Effector memory CD4-positive, alpha-beta T cell (primary cell): ENCODE results near the gene TMEM178B.
A peak's percentile ranks its signal among the peaks of the same experiment; 100 is the strongest.
"Not testable (repeated sequence)": the region's sequence is repeated elsewhere in the genome, so short reads cannot be mapped to it uniquely, and the experiment has no call there.

ENCODE experiments used
- DNase-seq, 3 donors: peaks; one replicate each; pipeline ENCODE4 v3.0.0-alpha.2; 2020
- H3K27ac ChIP-seq: 2 replicates; pipeline ENCODE4 v1.7.0; 2013; ENCODE audit warnings: mild to moderate bottlenecking, low read length, moderate library complexity; ENCODE audit not compliant: insufficient read depth, poor library complexity, severe bottlenecking
- H3K27me3 ChIP-seq: replicated peaks from 2 replicates; pipeline ENCODE4 v1.7.0; 2013; ENCODE audit warnings: mild to moderate bottlenecking, low read length; ENCODE audit not compliant: insufficient read depth, control insufficient read depth, poor library complexity, severe bottlenecking
- H3K36me3 ChIP-seq: 2 replicates; pipeline ENCODE4 v1.7.0; 2013; ENCODE audit warnings: mild to moderate bottlenecking, low read length, moderate library complexity; ENCODE audit not compliant: control insufficient read depth, insufficient read depth
- H3K4me1 ChIP-seq: 2 replicates; pipeline ENCODE4 v1.7.0; 2013; ENCODE audit warnings: low read length, mild to moderate bottlenecking; ENCODE audit not compliant: control insufficient read depth, insufficient read depth, poor library complexity, severe bottlenecking
- H3K4me3 ChIP-seq: 2 replicates; pipeline ENCODE4 v1.7.0; 2013; ENCODE audit warnings: low read length, low read depth, mild to moderate bottlenecking; ENCODE audit not compliant: insufficient read depth, poor library complexity, severe bottlenecking
- H3K9me3 ChIP-seq: 2 replicates; pipeline ENCODE4 v1.7.0; 2013; ENCODE audit warnings: mild to moderate bottlenecking, low read length, moderate library complexity; ENCODE audit not compliant: control insufficient read depth
- total RNA-seq, 3 donors: gene quantifications; one replicate each; lab custom pipeline; 2026; lab: John Stamatoyannopoulos, UW

TMEM178B gene
- total RNA-seq, result 0.35 to 1.9 (median 1.0) reads per million in 3 donors

DNA sequence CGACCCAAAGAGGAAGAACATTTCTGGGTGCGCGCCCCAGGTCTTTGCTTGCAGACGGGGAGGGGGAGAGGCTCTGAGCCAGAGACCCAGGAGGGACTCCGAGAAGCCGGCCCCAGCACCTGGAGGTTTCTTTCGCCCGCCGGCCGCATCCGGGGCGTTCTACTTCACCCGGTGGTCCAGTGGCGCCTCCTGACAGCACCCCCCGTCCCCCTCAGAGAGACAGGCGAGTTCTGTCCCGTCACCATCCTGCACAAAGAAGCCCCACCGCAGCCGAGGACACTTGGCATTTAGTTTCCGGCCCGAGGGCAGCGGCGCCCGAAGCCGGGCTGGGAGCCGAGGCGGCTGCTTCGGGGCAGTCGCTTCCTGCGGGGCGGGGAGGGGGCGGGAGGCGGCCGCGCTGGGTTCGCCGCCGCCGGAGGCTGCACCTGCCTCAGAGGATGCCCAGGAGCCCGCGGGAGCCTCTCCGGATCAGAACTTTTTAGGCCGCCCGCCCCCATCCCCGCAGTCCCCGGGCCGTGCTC is at the start of gene TMEM178B:
TMEM178B (plus strand) TSS at position 424 of the 521 bp plus-strand sequence.
- peaks cover 31% of the 10 kb centered on the region for H3K4me1 ChIP-seq
- no peak within 1 kb of the TSS for H3K27ac ChIP-seq
- H3K4me3 ChIP-seq, result peak within 1 kb of the TSS; percentile 43
- H3K27me3 ChIP-seq, result peaks cover 26% of the 10 kb centered on the region
- no peaks in the 10 kb centered on the region for H3K36me3 ChIP-seq
- no peaks in the 10 kb centered on the region for H3K9me3 ChIP-seq
- DNase-seq, result no peak

DNA sequence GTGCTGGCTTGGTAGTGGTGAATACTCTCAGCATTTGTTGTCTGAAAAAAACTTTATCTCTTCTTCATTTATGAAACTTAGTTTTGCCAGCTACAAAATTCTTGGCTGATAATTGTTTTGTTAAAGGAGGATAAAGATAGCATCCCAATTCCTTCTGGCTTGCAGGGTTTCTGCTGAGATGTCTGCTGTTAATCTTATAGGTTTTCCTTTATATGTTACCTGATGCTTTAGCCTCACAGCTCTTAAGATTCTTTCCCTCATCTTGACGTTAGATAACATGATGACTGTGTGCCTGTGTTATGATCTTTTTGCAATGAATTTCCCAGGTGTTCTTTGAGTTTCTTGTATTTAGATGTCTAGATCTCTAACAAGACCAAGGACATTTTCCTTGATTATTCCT is 49.2 kb upstream of the TMEM178B start:
- Histone ChIP-seq H3K36me3 (no peaks in the 10 kb centered on the region), H3K27ac (no peak overlapping the region), H3K4me3 (no peak overlapping the region), H3K4me1 (no peaks in the 10 kb centered on the region), H3K27me3 (no peaks in the 10 kb centered on the region), H3K9me3 (no peaks in the 10 kb centered on the region)
- DNase-seq, result no peak

DNA sequence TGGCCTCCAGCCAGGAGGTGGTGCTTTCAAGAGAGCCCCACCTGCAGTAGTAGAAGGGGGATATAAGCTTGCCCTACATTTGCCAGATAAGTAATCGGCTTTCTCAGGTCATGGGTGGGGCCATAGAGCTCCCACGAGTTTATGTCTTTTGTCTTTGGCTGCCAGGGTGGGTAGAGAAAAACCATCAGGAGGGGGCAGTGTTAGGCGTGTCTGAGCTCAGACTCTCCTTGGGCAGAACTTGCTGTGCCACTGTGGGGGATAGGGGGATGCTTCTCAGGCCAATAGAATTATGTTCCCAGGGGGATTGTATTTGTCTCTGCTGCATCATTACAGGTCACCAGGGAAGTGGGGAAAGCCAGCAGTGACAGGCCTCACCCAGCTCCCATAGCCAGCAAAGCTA is 46.8 kb upstream of the TMEM178B start:
- Histone ChIP-seq H3K4me3 (no peak overlapping the region), H3K27ac (no peak overlapping the region), H3K4me1 (no peaks in the 10 kb centered on the region), H3K9me3 (no peaks in the 10 kb centered on the region), H3K27me3 (peaks cover 2% of the 10 kb centered on the region), H3K36me3 (no peaks in the 10 kb centered on the region)
- DNase-seq, result no peak

DNA sequence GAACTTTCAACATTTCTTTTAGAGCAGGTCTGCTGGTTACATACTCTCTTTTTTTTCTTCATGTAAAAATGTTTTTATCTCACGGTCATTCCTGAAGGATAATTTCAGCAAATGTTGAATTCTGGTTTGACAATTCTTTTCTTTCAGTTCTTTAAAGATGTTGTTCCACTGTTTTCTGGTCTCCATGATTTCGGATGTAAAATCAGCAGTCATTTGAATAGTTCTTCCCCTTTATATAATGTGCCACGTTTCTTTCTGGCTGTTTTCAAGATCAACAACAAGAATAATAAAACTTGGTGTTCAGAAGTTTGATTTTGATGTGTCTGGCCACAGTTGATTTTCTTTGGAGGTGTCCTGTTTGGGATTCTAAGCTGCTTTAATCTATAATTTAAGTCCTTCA is 45.1 kb upstream of the TMEM178B start:
- H3K4me1 ChIP-seq, result no peaks in the 10 kb centered on the region

DNA sequence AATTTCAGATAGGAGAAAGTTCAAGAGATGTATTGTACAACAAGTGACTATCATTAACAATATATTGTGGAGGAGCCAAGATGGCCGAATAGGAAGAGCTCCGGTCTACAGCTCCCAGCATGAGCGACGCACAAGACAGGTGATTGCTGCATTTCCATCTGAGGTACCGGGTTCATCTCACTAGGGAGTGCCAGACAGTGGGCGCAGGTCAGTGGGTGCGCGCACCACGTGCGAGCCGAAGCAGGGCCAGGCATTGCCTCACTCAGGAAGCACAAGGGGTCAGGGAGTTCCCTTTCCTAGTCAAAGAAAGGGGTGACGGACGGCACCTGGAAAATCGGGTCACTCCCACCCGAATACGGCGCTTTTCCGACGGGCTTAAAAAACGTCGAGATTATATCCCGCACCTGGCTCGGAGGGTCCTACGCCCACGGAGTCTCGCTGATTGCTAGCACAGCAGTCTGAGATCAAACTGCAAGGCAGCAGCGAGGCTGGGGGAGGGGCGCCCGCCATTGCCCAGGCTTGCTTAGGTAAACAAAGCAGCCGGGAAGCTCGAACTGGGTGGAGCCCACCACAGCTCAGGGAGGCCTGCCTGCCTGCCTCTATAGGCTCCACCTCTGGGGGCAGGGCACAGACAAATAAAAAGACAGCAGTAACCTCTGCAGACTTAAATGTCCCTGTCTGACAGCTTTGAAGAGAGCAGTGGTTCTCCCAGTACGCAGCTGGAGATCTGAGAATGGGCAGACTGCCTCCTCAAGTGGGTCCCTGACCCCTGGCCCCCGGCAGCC is 41.1 kb upstream of the TMEM178B start:
- DNase-seq, H3K4me3 ChIP-seq, H3K4me1 ChIP-seq, H3K36me3 ChIP-seq, H3K27me3 ChIP-seq, H3K27ac ChIP-seq, H3K9me3 ChIP-seq: not testable (repeated sequence)

More for the DNA sequence above, 45.1 kb upstream of the TMEM178B start:
- no peak for DNase-seq
- Histone ChIP-seq H3K36me3 (no peaks in the 10 kb centered on the region), H3K27ac (no peak overlapping the region), H3K27me3 (peaks cover 6% of the 10 kb centered on the region), H3K4me3 (no peak overlapping the region), H3K9me3 (no peaks in the 10 kb centered on the region)

DNA sequence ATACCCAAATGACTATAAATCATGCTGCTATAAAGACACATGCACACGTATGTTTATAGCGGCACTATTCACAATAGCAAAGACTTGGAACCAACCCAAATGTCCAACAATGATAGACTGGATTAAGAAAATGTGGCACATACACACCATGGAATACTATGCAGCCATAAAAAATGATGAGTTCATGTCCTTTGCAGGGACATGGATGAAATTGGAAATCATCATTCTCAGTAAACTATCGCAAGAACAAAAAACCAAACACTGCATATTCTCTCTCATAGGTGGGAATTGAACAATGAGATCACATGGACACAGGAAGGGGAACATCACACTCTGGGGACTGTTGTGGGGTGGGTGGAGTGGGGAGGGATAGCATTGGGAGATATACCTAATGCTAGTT is 35.8 kb upstream of the TMEM178B start:
- not testable (repeated sequence) for H3K36me3 ChIP-seq, H3K4me1 ChIP-seq, H3K27me3 ChIP-seq, H3K9me3 ChIP-seq, H3K4me3 ChIP-seq, DNase-seq, H3K27ac ChIP-seq

DNA sequence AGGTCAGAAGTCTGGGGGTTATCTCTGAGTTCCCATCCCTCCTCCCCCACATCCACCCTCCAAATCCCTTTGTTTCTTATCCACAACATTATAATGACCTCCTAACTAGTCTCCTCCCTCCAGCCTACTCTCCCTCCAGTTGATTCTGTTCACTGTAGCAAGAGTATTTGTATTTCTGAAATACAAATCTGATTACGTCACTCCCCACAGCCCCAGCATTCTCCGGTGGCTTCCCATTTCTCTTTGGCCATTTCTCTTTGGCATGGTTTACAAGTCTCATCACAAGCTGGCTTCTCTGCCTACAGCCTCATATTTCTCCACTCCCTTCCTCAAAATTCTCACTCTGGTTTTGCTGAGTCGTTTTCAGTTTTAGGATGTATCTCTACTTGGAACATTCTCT is 34.5 kb upstream of the TMEM178B start:
- Histone ChIP-seq H3K36me3 (no peaks in the 10 kb centered on the region), H3K9me3 (no peaks in the 10 kb centered on the region), H3K27me3 (no peaks in the 10 kb centered on the region), H3K4me3 (no peak overlapping the region), H3K27ac (no peak overlapping the region), H3K4me1 (no peaks in the 10 kb centered on the region)
- no peak for DNase-seq

DNA sequence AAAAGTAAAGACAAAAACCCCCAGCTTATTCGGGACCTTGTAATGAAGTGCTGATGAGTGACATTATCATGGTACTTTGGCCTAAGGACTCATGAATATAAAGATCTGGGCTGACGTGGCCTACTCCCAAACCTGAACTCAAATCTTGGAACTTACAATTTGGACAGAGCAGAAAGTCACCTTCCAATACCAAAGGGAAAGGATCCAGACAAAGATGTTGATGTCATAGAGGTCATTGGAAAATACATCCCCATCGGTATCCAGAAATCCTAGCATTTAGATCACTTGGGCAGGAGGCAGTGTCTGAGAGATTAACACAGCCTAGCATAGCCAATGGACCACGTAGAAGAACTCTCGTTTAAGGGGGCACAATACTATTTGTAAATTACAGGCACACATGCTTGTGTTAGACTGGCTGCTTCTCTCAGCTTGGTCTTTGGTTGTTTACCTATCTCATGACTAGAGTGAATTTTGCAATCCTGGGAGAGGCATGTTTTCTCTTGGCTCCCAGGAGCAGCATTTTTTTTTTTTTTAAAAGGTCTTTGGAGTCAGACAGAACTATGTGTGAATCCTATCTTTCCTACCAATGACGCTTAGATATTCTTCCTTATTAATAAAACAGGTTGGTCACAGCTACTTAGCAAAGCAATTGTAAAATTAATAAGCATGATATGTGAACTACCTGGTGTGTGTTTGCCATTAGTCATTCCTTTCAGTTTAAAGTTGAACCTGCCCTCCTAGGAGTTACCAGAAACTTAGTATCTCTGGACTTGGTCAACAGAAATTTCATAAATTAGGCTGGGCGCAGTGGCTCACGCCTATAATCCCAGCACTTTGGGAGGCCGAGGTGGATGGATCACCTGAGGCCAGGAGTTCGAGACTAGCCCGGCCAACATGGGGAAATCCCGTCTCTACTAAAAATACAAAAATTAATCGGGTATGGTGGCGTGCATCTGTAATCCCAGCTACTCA is 31.4 kb upstream of the TMEM178B start:
- H3K36me3 ChIP-seq, result no peaks in the 10 kb centered on the region
- H3K27me3 ChIP-seq, result no peaks in the 10 kb centered on the region
- no peaks in the 10 kb centered on the region for H3K9me3 ChIP-seq
- no peak for DNase-seq
- H3K4me1 ChIP-seq, result no peaks in the 10 kb centered on the region
- no peak overlapping the region for H3K27ac ChIP-seq
- no peak overlapping the region for H3K4me3 ChIP-seq

DNA sequence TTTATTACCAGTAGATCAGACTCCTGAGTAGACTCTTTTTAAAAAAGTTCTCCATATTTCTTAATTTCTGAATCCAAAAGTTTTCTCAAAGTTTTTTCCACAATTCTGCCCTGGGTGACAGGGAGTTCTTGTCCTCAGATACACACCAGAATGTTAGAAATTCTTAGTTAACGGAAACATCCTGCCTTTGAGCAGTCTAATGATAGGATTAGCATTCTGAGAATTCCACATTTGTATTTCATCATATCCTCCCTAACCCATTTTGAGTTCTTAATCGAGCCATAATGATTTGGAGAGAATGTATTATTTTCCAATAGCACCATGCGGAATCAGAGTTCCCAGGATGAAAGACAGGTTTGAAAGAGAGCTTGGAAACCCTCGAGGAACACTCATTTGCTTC is 30.2 kb upstream of the TMEM178B start:
- Histone ChIP-seq H3K4me1 (no peaks in the 10 kb centered on the region), H3K36me3 (no peaks in the 10 kb centered on the region), H3K4me3 (no peak overlapping the region), H3K27me3 (no peaks in the 10 kb centered on the region), H3K9me3 (no peaks in the 10 kb centered on the region), H3K27ac (no peak overlapping the region)
- DNase-seq, result no peak
